GM12872 (cell line): ENCODE results near the gene VPS33A.

Experiments
- CTCF ChIP-seq: IDR thresholded peaks from 3 replicates; pipeline ENCODE4 v1.5.1; 2011; ENCODE audit warnings: low read depth, mild to moderate bottlenecking, low read length, moderate library complexity; ENCODE audit not compliant: insufficient read depth

The VPS33A gene

GRCh38 chr12:122207391-122207790 is 58.9 kb downstream of the VPS33A start:
- no peak for TF ChIP-seq CTCF

- TF ChIP-seq CTCF = no peak
These were observed 59.3 kb downstream of the VPS33A start for GRCh38 chr12:122206976-122207375.

- TF ChIP-seq CTCF = no peak
These were observed 60.0 kb downstream of the VPS33A start for GRCh38 chr12:122206111-122206881.

- no peak for TF ChIP-seq CTCF
These were observed 61.0 kb downstream of the VPS33A start for GRCh38 chr12:122205053-122205925.

GRCh38 chr12:122204167-122205052 is 61.9 kb downstream of the VPS33A start:
- no peak for TF ChIP-seq CTCF

- no peak for TF ChIP-seq CTCF
These were observed 62.8 kb downstream of the VPS33A start, which contains the start of gene B3GNT4 for GRCh38 chr12:122203301-122204166. Gene B3GNT4, plus strand, starts transcription at chr12:122203709. Its CDS starts 910 bp downstream, at chr12:122204619.
